Osteoblast (primary cell): Measurements from ENCODE around the gene COPS3. TPM values are rescaled to one million over a fixed set of nuclear protein-coding genes. Genes with fewer than 3 reads are reported as not detected.

Experiments
- DNase-seq: peaks from one replicate; pipeline ENCODE4 v3.0.0; 2011; ENCODE audit warnings: low spot score, mixed read lengths; ENCODE audit not compliant: insufficient read length; ENCODE audit errors: missing footprints
- H2AFZ ChIP-seq: 2 replicates; pipeline ENCODE4 v1.6.0; 2011; ENCODE audit warnings: mild to moderate bottlenecking, low read length
- H3K27ac ChIP-seq: 2 replicates; pipeline ENCODE4 v1.5.1; 2011; ENCODE audit warnings: mild to moderate bottlenecking, low read depth, low read length, moderate library complexity
- H3K27me3 ChIP-seq: 2 replicates; pipeline ENCODE4 v1.6.0; 2012; ENCODE audit warnings: mild to moderate bottlenecking, control low read depth, inconsistent platforms, low read length, moderate library complexity; ENCODE audit not compliant: insufficient read depth
- H3K36me3 ChIP-seq: 2 replicates; pipeline ENCODE4 v1.5.1; 2011; ENCODE audit warnings: mild to moderate bottlenecking, low read length, control low read depth, moderate library complexity; ENCODE audit not compliant: insufficient read depth
- H3K4me1 ChIP-seq: 2 replicates; pipeline ENCODE4 v1.5.1; 2011; ENCODE audit warnings: mild to moderate bottlenecking, low read length, control low read depth, moderate library complexity; ENCODE audit not compliant: insufficient read depth
- H3K4me2 ChIP-seq: 2 replicates; pipeline ENCODE4 v1.6.0; 2011; ENCODE audit warnings: mild to moderate bottlenecking, low read length; ENCODE audit not compliant: insufficient read depth
- H3K4me3 ChIP-seq: fragments of 200-600 bp; sonication (generic); 3 replicates; pipeline ENCODE4 v1.5.1; 2012; ENCODE audit warnings: mild to moderate bottlenecking, low read length, inconsistent platforms; ENCODE audit not compliant: insufficient read depth
- H3K79me2 ChIP-seq: 2 replicates; pipeline ENCODE4 v1.6.0; 2012; ENCODE audit warnings: mild to moderate bottlenecking, low read length, control low read depth, inconsistent platforms; ENCODE audit not compliant: insufficient read depth
- H3K9me3 ChIP-seq: 2 replicates; pipeline ENCODE4 v1.5.1; 2011; ENCODE audit warnings: low read depth, low read length, control low read depth
- H4K20me1 ChIP-seq: 2 replicates; pipeline ENCODE4 v1.6.0; 2012; ENCODE audit warnings: mild to moderate bottlenecking, low read length, control low read depth; ENCODE audit not compliant: insufficient read depth
- CTCF ChIP-seq: IDR thresholded peaks from 2 replicates; pipeline ENCODE4 v1.5.1; 2011; ENCODE audit warnings: mild to moderate bottlenecking, low read depth, low read length, moderate library complexity; ENCODE audit errors: extremely low read depth
- total RNA-seq: library from RNA; depleted of rRNA; stranded (reverse); fragments of >200 nt; gene quantifications from 2 replicates; pipeline ENCODE4 v1.2.3, GENCODE V29; 2012

COPS3 gene
- total RNA-seq, 1 donor = 78.5 TPM

- no peak overlapping the region for H2AFZ ChIP-seq
- H3K27me3 ChIP-seq = no peaks in the 10 kb centered on the region
- H3K36me3 ChIP-seq = no peaks in the 10 kb centered on the region
- H4K20me1 ChIP-seq = no peaks in the 10 kb centered on the region
- H3K4me3 ChIP-seq = no peak overlapping the region
- no peak for DNase-seq
- H3K27ac ChIP-seq = no peak overlapping the region
- H3K9me3 ChIP-seq = no peaks in the 10 kb centered on the region
- no peak overlapping the region for H3K4me2 ChIP-seq
- no peaks in the 10 kb centered on the region for H3K79me2 ChIP-seq
- no peaks in the 10 kb centered on the region for H3K4me1 ChIP-seq
- no peak for TF ChIP-seq CTCF
Measured at GRCh38 chr17:17325228-17325627, 44.2 kb upstream of the COPS3 start.

GRCh38 chr17:17324616-17325015 lies 43.6 kb upstream of the COPS3 start:
- no peak overlapping the region for H2AFZ ChIP-seq
- no peaks in the 10 kb centered on the region for H3K27me3 ChIP-seq
- H3K27ac ChIP-seq = no peak overlapping the region
- H4K20me1 ChIP-seq = no peaks in the 10 kb centered on the region
- no peak overlapping the region for H3K4me3 ChIP-seq
- no peaks in the 10 kb centered on the region for H3K9me3 ChIP-seq
- no peak overlapping the region for H3K4me2 ChIP-seq
- H3K4me1 ChIP-seq = no peaks in the 10 kb centered on the region
- no peak for DNase-seq
- no peak for TF ChIP-seq CTCF
- H3K36me3 ChIP-seq = no peaks in the 10 kb centered on the region
- H3K79me2 ChIP-seq = no peaks in the 10 kb centered on the region

- Histone ChIP-seq H3K9me3 (no peaks in the 10 kb centered on the region), H3K79me2 (no peaks in the 10 kb centered on the region), H3K27me3 (no peaks in the 10 kb centered on the region), H3K4me1 (no peaks in the 10 kb centered on the region), H3K4me3 (no peak overlapping the region), H2AFZ (no peak overlapping the region), H4K20me1 (no peaks in the 10 kb centered on the region), H3K36me3 (no peaks in the 10 kb centered on the region), H3K27ac (no peak overlapping the region), H3K4me2 (no peak overlapping the region)
- peak; percentile 35 for DNase-seq
- TF ChIP-seq CTCF = no peak
Measured at GRCh38 chr17:17322516-17323510, 41.8 kb upstream of the COPS3 start.

- H3K27ac ChIP-seq = no peak overlapping the region
- no peak for TF ChIP-seq CTCF
- no peaks in the 10 kb centered on the region for H3K79me2 ChIP-seq
- no peaks in the 10 kb centered on the region for H3K4me1 ChIP-seq
- DNase-seq = no peak
- H4K20me1 ChIP-seq = no peaks in the 10 kb centered on the region
- no peak overlapping the region for H2AFZ ChIP-seq
- H3K9me3 ChIP-seq = no peaks in the 10 kb centered on the region
- H3K36me3 ChIP-seq = no peaks in the 10 kb centered on the region
- no peaks in the 10 kb centered on the region for H3K27me3 ChIP-seq
- no peak overlapping the region for H3K4me2 ChIP-seq
- no peak overlapping the region for H3K4me3 ChIP-seq
Measured at GRCh38 chr17:17321356-17322025, 40.4 kb upstream of the COPS3 start.
